GM12878 (cell line): ENCODE measurements around the gene ARMH1. TPM values are rescaled to one million over a fixed set of nuclear protein-coding genes. Genes with fewer than 3 reads are reported as not detected.

Source experiments
- ATAC-seq: fragments of 200-7000 bp; cut with Tn5 transposase; 3 replicates; pipeline ENCODE4 v1.9.1; 2020; ENCODE audit warnings: mild to moderate bottlenecking, moderate library complexity
- BruUV-seq: library from RNA; stranded (reverse); fragments of 400-500 nt; replicated peaks from 2 replicates; lab custom pipeline; 2021; lab: Mats Ljungman, UMichigan
- CTCF ChIA-PET: fragments of 300-600 bp; sonication (Branson Sonifier 250); formaldehyde crosslinking; extraction: SDS; loops from one replicate; lab custom pipeline; 2021; ENCODE audit warnings: inconsistent platforms; lab: Yijun Ruan, JAX
- POLR2A ChIA-PET: fragments of 350-600 bp; formaldehyde crosslinking; extraction: SDS; loops from one replicate; lab custom pipeline; 2021; ENCODE audit warnings: inconsistent platforms; lab: Charles Lee
- RAD21 ChIA-PET: fragments of 300-600 bp; sonication (Branson Sonifier 250); formaldehyde crosslinking; loops from one replicate; lab custom pipeline; 2023; ENCODE audit warnings: antibody characterized with exemption; ENCODE audit not compliant: unreplicated experiment; lab: Charles Lee
- SMC1A ChIA-PET: fragments of 300-600 bp; sonication (Branson Sonifier 250); formaldehyde crosslinking; loops from one replicate; lab custom pipeline; 2023; ENCODE audit not compliant: unreplicated experiment, uncharacterized antibody; lab: Charles Lee
- DNase-seq: peaks from one replicate; pipeline ENCODE4 v3.0.0-alpha.2; 2011; ENCODE audit warnings: low read depth, low spot score
- FAIRE-seq: peaks from 3 replicates; lab custom pipeline; 2011; peaks lifted over from hg19 to GRCh38; lab: Jason Lieb, UNC
- H2AFZ ChIP-seq: 2 replicates; pipeline ENCODE4 v1.6.0; 2011; ENCODE audit warnings: low read depth, low read length, control low read depth; ENCODE audit not compliant: control insufficient read depth
- H3K27ac ChIP-seq: 2 replicates; pipeline ENCODE4 v1.5.1; 2011; ENCODE audit warnings: control low read depth; ENCODE audit not compliant: control insufficient read depth, insufficient read depth
- H3K27me3 ChIP-seq, 2 experiments: replicated peaks in 1 of 2; 2 replicates each; pipeline versions ENCODE4 v1.6.0 to v1.6.1; 2011; ENCODE audit warnings: low read length in 1 of 2; ENCODE audit not compliant: control insufficient read depth in 2 of 2, insufficient read depth in 2 of 2
- H3K36me3 ChIP-seq, 2 experiments: 2 replicates each; pipeline ENCODE4 v1.5.1; 2011; ENCODE audit warnings: low read length in 1 of 2; ENCODE audit not compliant: control insufficient read depth in 2 of 2, insufficient read depth in 2 of 2
- H3K4me1 ChIP-seq: 2 replicates; pipeline ENCODE4 v1.6.1; 2011; ENCODE audit warnings: mild to moderate bottlenecking, low read length, moderate library complexity, mixed read lengths; ENCODE audit not compliant: control insufficient read depth, insufficient read depth
- H3K4me2 ChIP-seq: 2 replicates; pipeline ENCODE4 v1.6.0; 2011; ENCODE audit warnings: control low read depth; ENCODE audit not compliant: control insufficient read depth, insufficient read depth
- H3K4me3 ChIP-seq: fragments of 200-600 bp; sonication (generic); 2 replicates; pipeline ENCODE4 v1.5.1; 2016
- H3K79me2 ChIP-seq: 2 replicates; pipeline ENCODE4 v1.6.0; 2011; ENCODE audit warnings: low read length; ENCODE audit not compliant: control insufficient read depth, insufficient read depth
- H3K9ac ChIP-seq: 2 replicates; pipeline ENCODE4 v1.8.0; 2011; ENCODE audit warnings: low read length, control low read depth, mixed read lengths; ENCODE audit not compliant: control insufficient read depth, insufficient read depth
- H3K9me3 ChIP-seq: replicated peaks from 3 replicates; pipeline ENCODE4 v1.5.1; 2011; ENCODE audit warnings: mild to moderate bottlenecking, low read length; ENCODE audit not compliant: control insufficient read depth, insufficient read depth
- H4K20me1 ChIP-seq: 2 replicates; pipeline ENCODE4 v1.6.0; 2011; ENCODE audit not compliant: control insufficient read depth, insufficient read depth
- BRCA1 ChIP-seq: IDR thresholded peaks from 2 replicates; pipeline ENCODE4 v1.6.1; 2011; ENCODE audit warnings: low read depth, low read length, improper control_type of control experiment
- CEBPB ChIP-seq, 2 experiments: fragments of 150-350 bp in 1 of 2; IDR thresholded peaks; 2 replicates each; pipeline ENCODE4 v1.6.1; 2012 to 2014; ENCODE audit warnings: low read depth in 2 of 2, low read length in 2 of 2, borderline replicate concordance in 1 of 2, inconsistent platforms in 1 of 2
- CHD2 ChIP-seq: IDR thresholded peaks from 2 replicates; pipeline ENCODE4 v1.6.1; 2011; ENCODE audit warnings: low read depth, low read length, improper control_type of control experiment, borderline replicate concordance
- CTCF ChIP-seq, 3 experiments: IDR thresholded peaks in 2 of 3; conservative IDR thresholded peaks in 1 of 3; 2 replicates each; pipeline ENCODE4 v1.5.1; 2011; ENCODE audit warnings: low read depth in 3 of 3, low read length in 3 of 3, mild to moderate bottlenecking in 3 of 3, control low read depth in 2 of 3, moderate library complexity in 2 of 3, inconsistent platforms in 1 of 3, mixed read lengths in 1 of 3; ENCODE audit not compliant: control insufficient read depth in 2 of 3, insufficient read depth in 1 of 3; ENCODE audit errors: extremely low read depth in 1 of 3
- EP300 ChIP-seq, 2 experiments: fragments of 150-350 bp in 1 of 2; IDR thresholded peaks; 2 replicates each; pipeline ENCODE4 v1.6.1; 2011 to 2012; ENCODE audit warnings: low read depth in 2 of 2, low read length in 2 of 2, borderline replicate concordance in 1 of 2, improper control_type of control experiment in 1 of 2, inconsistent platforms in 1 of 2; ENCODE audit not compliant: control insufficient read depth in 1 of 2
- MEF2B ChIP-seq: fragments of 450-650 bp; IDR thresholded peaks from 2 replicates; pipeline ENCODE4 v1.6.1; 2018; ENCODE audit warnings: mild to moderate bottlenecking, moderate library complexity; ENCODE audit not compliant: partially characterized antibody, poor library complexity, severe bottlenecking
- NBN ChIP-seq: fragments of 450-650 bp; IDR thresholded peaks from 2 replicates; pipeline ENCODE4 v1.6.1; 2016
- NFYB ChIP-seq: IDR thresholded peaks from 2 replicates; pipeline ENCODE4 v1.6.1; 2011; ENCODE audit warnings: low read depth, mild to moderate bottlenecking, low read length, improper control_type of control experiment, moderate library complexity; ENCODE audit not compliant: insufficient read depth
- PAX5 ChIP-seq: IDR thresholded peaks from 2 replicates; pipeline ENCODE4 v1.6.1; 2011; ENCODE audit warnings: low read depth, low read length, borderline replicate concordance
- POLR2AphosphoS5 ChIP-seq: IDR thresholded peaks from 2 replicates; pipeline ENCODE4 v1.6.1; 2011; ENCODE audit warnings: mild to moderate bottlenecking, low read length, inconsistent platforms
- RELA ChIP-seq: fragments of 450-650 bp; IDR thresholded peaks from 2 replicates; pipeline ENCODE4 v1.8.0; 2014; ENCODE audit warnings: borderline replicate concordance; ENCODE audit not compliant: partially characterized antibody
- SMC3 ChIP-seq: IDR thresholded peaks from 2 replicates; pipeline ENCODE4 v1.6.1; 2011; ENCODE audit warnings: low read length, improper control_type of control experiment, borderline replicate concordance
- USF2 ChIP-seq: IDR thresholded peaks from 2 replicates; pipeline ENCODE4 v1.6.1; 2011; ENCODE audit warnings: low read depth, low read length, improper control_type of control experiment, borderline replicate concordance
- ZNF592 ChIP-seq: fragments of 450-650 bp; IDR thresholded peaks from 2 replicates; pipeline ENCODE4 v1.6.1; 2017; ENCODE audit warnings: mild to moderate bottlenecking, moderate library complexity
- WGBS: methylation state at CpG from one replicate; pipeline ENCODE4 v1.1.6; 2016; ENCODE audit warnings: low lambda C conversion rate; ENCODE audit not compliant: insufficient replicate concordance, insufficient coverage; ENCODE audit errors: missing lambda C conversion rate; 5-methylcytosine and 5-hydroxymethylcytosine counted together
- in situ Hi-C: fragments of 300-500 bp; cut with MboI; formaldehyde crosslinking; loops from 9 replicates; pipeline ENCODE4 v1.14.3; 2018; ENCODE audit warnings: mixed read lengths
- intact Hi-C: fragments of 100-400 bp; cut with micrococcal nuclease; formaldehyde crosslinking; loops from one replicate; pipeline ENCODE4 v1.14.2; 2022; ENCODE audit not compliant: unreplicated experiment
- polyA plus RNA-seq, 11 experiments: library from polyadenylated mRNA; depleted of rRNA in 4 of 11; unstranded in 6 of 11; stranded (reverse) in 5 of 11; fragments of >200 nt; fragmentation: Nextera tagmentation in 4 of 11; fragmentation: Illumina TruSeq in 1 of 11; extraction: Ambion mirVana in 4 of 11; extraction: Trizol in 1 of 11; gene quantifications; 1 replicate in 1 of 11; 2 replicates in 10 of 11; pipeline versions ENCODE4 v1.2.1 to v1.2.3, GENCODE V29; 2011 to 2016; ENCODE audit warnings: inconsistent platforms in 2 of 11, missing spikeins in 2 of 11, low read depth in 1 of 11
- total RNA-seq, 4 experiments: library from RNA; depleted of rRNA in 3 of 4; stranded (reverse); fragments of >200 nt in 3 of 4; fragmentation: Illumina TruSeq in 1 of 4; extraction: Trizol in 1 of 4; gene quantifications; 2 replicates each; pipeline versions ENCODE4 v1.2.1 to v1.2.3, GENCODE V29; 2013 to 2021

The ARMH1 gene
- total and polyA plus RNA-seq, 10 of the 15 experiments (the other 5 are each of a cell fraction or from before 2014, with no cell fraction given), result 0.93 to 43.9 (median 8.2) TPM

GRCh38 chr1:44655609-44656008 is 18.9 kb upstream of the ARMH1 start (continued):
- TF ChIP-seq CTCF (IDR thresholded peaks at IDR 0.05 in 2 of 3, conservative IDR thresholded peaks at IDR 0.05 in 1 of 3; ENCODE audit: control insufficient read depth in 2 of 3, extremely low read depth in 1 of 3, insufficient read depth in 1 of 3, low read depth in 3 of 3, low read length in 3 of 3), result peak; percentile 60 to 82 (median 77)
- no peak for TF ChIP-seq NBN
- TF ChIP-seq SMC3, result peak; percentile 63; the same call in 1 of the 2 replicates
- no peak for TF ChIP-seq POLR2AphosphoS5
- no peak for TF ChIP-seq PAX5

GRCh38 chr1:44659566-44659965 is 14.9 kb upstream of the ARMH1 start:
- Histone ChIP-seq H3K27ac (no peak overlapping the region), H3K9me3 (no peaks in the 10 kb centered on the region), H3K4me3 (no peak overlapping the region), H3K36me3 (no peaks in the 10 kb centered on the region), H3K4me2 (no peak overlapping the region), H3K79me2 (no peaks in the 10 kb centered on the region), H4K20me1 (no peaks in the 10 kb centered on the region), H2AFZ (no peak overlapping the region), H3K4me1 (peaks cover 4% of the 10 kb centered on the region), H3K9ac (no peak overlapping the region), H3K27me3 (no peaks in the 10 kb centered on the region)
- no TSS peak for BruUV-seq
- TF ChIP-seq NFYB, result no peak
- no peak for TF ChIP-seq RELA
- TF ChIP-seq BRCA1, result no peak
- TF ChIP-seq CEBPB (IDR thresholded peaks at IDR 0.05; ENCODE audit: borderline replicate concordance in 1 of 2, low read depth in 2 of 2, low read length in 2 of 2), result no peak
- no peak for TF ChIP-seq USF2
- TF ChIP-seq EP300 (IDR thresholded peaks at IDR 0.05; ENCODE audit: borderline replicate concordance in 1 of 2, control insufficient read depth in 1 of 2, low read depth in 2 of 2, low read length in 2 of 2), result no peak
- no peak for TF ChIP-seq ZNF592
- no peak for TF ChIP-seq CHD2
- TF ChIP-seq MEF2B, result no peak
- SMC1A ChIA-PET, result no interaction called here
- RAD21 ChIA-PET, result interaction anchor here (1.0 kb wide), 1 partner anchor 37 kb away, joined by 3 read pairs; no protein-coding TSS in a partner anchor
- CTCF ChIA-PET, result interaction anchor here (0.6 kb wide), 2 partner anchors 33 to 523 kb away, joined by 3 read pairs; no protein-coding TSS in a partner anchor
- in situ Hi-C loops (no loop called here), intact Hi-C loops (loop anchor here (10.0 kb wide), 1 partner anchor 445 kb away; the partner anchor contains the start of gene DMAP1)
- FAIRE-seq, result no peak
- POLR2A ChIA-PET, result interaction anchor here (0.6 to 1.5 kb wide), 3 partner anchors 16 to 283 kb away, joined by 3 to 4 read pairs (median 3); no protein-coding TSS in a partner anchor
- 94% methylated on average over 3 of the region's 4 CpGs for WGBS
- ATAC-seq, result no peak
- DNase-seq, result no peak
